ENCODE data around the gene SEMA3E. TPM values are rescaled to one million over a fixed set of nuclear protein-coding genes. Genes with fewer than 3 reads are reported as not detected.

Gene SEMA3E
- total RNA-seq, 3 donors from 2014 or later (not counting 1 experiment from before 2014, with no cell fraction given) = not detected

DNA sequence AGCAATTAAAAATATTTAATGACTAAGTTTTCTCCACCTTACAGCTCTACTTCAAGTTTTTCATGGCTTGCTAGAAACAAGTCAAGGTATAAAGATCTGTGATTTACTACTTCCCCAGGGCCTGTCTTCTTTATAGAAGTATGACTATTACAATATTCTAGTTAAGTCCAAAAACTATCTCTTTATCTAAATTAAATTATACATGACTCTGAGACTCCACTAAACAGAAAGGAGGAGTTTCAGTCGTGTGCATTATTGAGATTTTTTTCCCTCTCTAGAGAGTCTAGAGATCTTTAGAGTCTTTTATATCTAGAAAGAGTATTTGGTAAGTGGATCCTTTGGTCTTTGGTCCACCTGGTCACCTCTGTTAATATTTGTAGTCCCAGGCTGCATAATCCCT is 100.7 kb downstream of the SEMA3E start:
- Mint-ChIP-seq H3K36me3 (no peaks in the 10 kb centered on the region), H3K9me3 (peaks cover 11 to 26% of the 10 kb centered on the region in 2 donors), H3K4me3 (no peak overlapping the region), H3K27ac (no peak overlapping the region), H3K4me1 (no peaks in the 10 kb centered on the region), H3K27me3 (ENCODE audit: low read depth in 2 of 2) (no peaks in the 10 kb centered on the region)
- ATAC-seq (no peak), DNase-seq (no peak)
- intact Hi-C loops (cut with micrococcal nuclease) = no loop called here
- Histone ChIP-seq H3K9me3 (ENCODE audit: control insufficient read depth, insufficient read depth, low read length) (no peaks in the 10 kb centered on the region), H3K27me3 (ENCODE audit: control insufficient read depth, insufficient read depth, low read length) (no peaks in the 10 kb centered on the region), H3K4me3 (ENCODE audit: low read length) (no peak overlapping the region), H3K36me3 (ENCODE audit: control insufficient read depth, insufficient read depth, low read length) (no peaks in the 10 kb centered on the region), H3K4me1 (ENCODE audit: control insufficient read depth, insufficient read depth, low read length) (no peaks in the 10 kb centered on the region), H3K27ac (ENCODE audit: low read length) (no peak overlapping the region)
- TF ChIP-seq, protein P1, sequence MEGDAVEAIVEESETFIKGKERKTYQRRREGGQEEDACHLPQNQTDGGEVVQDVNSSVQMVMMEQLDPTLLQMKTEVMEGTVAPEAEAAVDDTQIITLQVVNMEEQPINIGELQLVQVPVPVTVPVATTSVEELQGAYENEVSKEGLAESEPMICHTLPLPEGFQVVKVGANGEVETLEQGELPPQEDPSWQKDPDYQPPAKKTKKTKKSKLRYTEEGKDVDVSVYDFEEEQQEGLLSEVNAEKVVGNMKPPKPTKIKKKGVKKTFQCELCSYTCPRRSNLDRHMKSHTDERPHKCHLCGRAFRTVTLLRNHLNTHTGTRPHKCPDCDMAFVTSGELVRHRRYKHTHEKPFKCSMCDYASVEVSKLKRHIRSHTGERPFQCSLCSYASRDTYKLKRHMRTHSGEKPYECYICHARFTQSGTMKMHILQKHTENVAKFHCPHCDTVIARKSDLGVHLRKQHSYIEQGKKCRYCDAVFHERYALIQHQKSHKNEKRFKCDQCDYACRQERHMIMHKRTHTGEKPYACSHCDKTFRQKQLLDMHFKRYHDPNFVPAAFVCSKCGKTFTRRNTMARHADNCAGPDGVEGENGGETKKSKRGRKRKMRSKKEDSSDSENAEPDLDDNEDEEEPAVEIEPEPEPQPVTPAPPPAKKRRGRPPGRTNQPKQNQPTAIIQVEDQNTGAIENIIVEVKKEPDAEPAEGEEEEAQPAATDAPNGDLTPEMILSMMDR (IDR thresholded peaks at IDR 0.05) = no peak
- WGBS (ENCODE audit: insufficient coverage) = no CpG with 5 or more reads among the region's 1 CpG

DNA sequence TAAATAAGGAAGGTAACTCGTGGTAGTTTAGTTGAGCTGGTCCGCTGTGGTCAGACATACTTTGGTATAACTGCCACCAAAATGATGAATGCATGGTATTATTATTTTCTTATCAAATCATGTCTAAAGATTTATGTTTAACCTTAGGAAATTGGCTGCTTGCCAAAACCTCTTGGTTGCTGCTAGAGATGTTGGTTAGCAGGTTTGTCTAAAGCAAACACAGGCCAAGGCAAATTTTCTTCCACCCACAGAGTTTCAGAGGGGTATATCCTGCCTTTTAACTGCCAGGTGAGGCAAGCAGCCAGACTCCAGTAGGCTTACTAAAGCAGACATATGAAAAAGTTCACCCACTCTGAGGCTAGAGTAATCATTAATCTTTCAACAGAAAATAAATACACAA is 101.4 kb downstream of the SEMA3E start:
- H3K36me3 ChIP-seq (ENCODE audit: control insufficient read depth, insufficient read depth, low read length) = no peaks in the 10 kb centered on the region
- H3K36me3 Mint-ChIP-seq = no peaks in the 10 kb centered on the region
- TF ChIP-seq, protein P1 (IDR thresholded peaks at IDR 0.05) = no peak
- intact Hi-C loops (cut with micrococcal nuclease) = no loop called here
- H3K9me3 Mint-ChIP-seq = peaks cover 8 to 20% of the 10 kb centered on the region in 2 donors
- H3K27me3 Mint-ChIP-seq (ENCODE audit: low read depth in 2 of 2) = no peaks in the 10 kb centered on the region
- DNase-seq (no peak), ATAC-seq (no peak)
- H3K4me3 ChIP-seq (ENCODE audit: low read length) = no peak overlapping the region
- no peak overlapping the region for H3K27ac ChIP-seq (ENCODE audit: low read length)
- no peak overlapping the region for H3K27ac Mint-ChIP-seq
- H3K27me3 ChIP-seq (ENCODE audit: control insufficient read depth, insufficient read depth, low read length) = no peaks in the 10 kb centered on the region
- H3K9me3 ChIP-seq (ENCODE audit: control insufficient read depth, insufficient read depth, low read length) = no peaks in the 10 kb centered on the region
- no peaks in the 10 kb centered on the region for H3K4me1 Mint-ChIP-seq
- no peak overlapping the region for H3K4me3 Mint-ChIP-seq
- H3K4me1 ChIP-seq (ENCODE audit: control insufficient read depth, insufficient read depth, low read length) = no peaks in the 10 kb centered on the region
- no CpG with 5 or more reads among the region's 2 CpGs for WGBS (ENCODE audit: insufficient coverage)

DNA sequence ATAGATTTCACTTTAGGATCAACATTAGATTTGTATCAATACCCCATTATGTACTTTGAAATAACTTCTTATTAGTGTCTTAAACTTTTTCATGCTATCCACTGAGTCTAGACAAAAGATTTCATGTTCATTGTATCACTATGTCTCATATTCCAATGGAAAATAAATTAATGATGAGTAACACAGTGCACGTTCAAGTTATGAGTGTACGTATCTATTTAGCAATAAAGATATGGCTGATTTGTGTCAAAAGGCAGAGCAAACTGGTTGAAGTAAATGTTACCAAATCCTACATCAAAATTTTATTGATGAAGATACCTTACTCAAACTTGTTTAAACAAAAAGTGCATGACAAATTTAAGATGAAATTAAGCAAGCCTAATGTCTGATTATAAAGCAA is 102.4 kb downstream of the SEMA3E start:
- no peaks in the 10 kb centered on the region for H3K4me1 ChIP-seq (ENCODE audit: control insufficient read depth, insufficient read depth, low read length)
- intact Hi-C loops (cut with micrococcal nuclease) = no loop called here

More for the DNA sequence above, 102.4 kb downstream of the SEMA3E start:
- TF ChIP-seq, protein P1 (IDR thresholded peaks at IDR 0.05) = no peak
- H3K27ac ChIP-seq (ENCODE audit: low read length) = no peak overlapping the region
- no peak for DNase-seq
- ATAC-seq = no peak
- peaks cover 10 to 16% of the 10 kb centered on the region in 2 donors for H3K9me3 Mint-ChIP-seq
- H3K9me3 ChIP-seq (ENCODE audit: control insufficient read depth, insufficient read depth, low read length) = no peaks in the 10 kb centered on the region
- H3K4me3 Mint-ChIP-seq = no peak overlapping the region
- H3K27ac Mint-ChIP-seq = no peak overlapping the region
- no peaks in the 10 kb centered on the region for H3K27me3 ChIP-seq (ENCODE audit: control insufficient read depth, insufficient read depth, low read length)
- H3K27me3 Mint-ChIP-seq (ENCODE audit: low read depth in 2 of 2) = no peaks in the 10 kb centered on the region
- WGBS (ENCODE audit: insufficient coverage) = no CpG with 5 or more reads among the region's 2 CpGs
- no peaks in the 10 kb centered on the region for H3K4me1 Mint-ChIP-seq
- no peak overlapping the region for H3K4me3 ChIP-seq (ENCODE audit: low read length)
- no peaks in the 10 kb centered on the region for H3K36me3 Mint-ChIP-seq
- no peaks in the 10 kb centered on the region for H3K36me3 ChIP-seq (ENCODE audit: control insufficient read depth, insufficient read depth, low read length)

All from natural killer cell (primary cell).